22Rv1 (cell line): ENCODE data around the gene ENO1.
A peak's percentile ranks its signal among the peaks of the same experiment; 100 is the strongest.

Experiments used
- CTCF ChIP-seq: fragments of 450-650 bp; IDR thresholded peaks from 2 replicates; pipeline ENCODE4 v1.5.1; 2017; ENCODE audit warnings: mild to moderate bottlenecking
- ZFX ChIP-seq: fragments of 450-650 bp; IDR thresholded peaks from 2 replicates; pipeline ENCODE4 v1.6.1; 2017; ENCODE audit warnings: antibody characterized with exemption, borderline replicate concordance

GRCh38 chr1:8871539-8871935 is 6.9 kb downstream of the ENO1 start:
- TF ChIP-seq CTCF (peak; percentile 36), ZFX (no peak)
